CD14-positive monocyte (primary cell): Measurements from ENCODE around the gene IFRD1. TPM values are rescaled to one million over a fixed set of nuclear protein-coding genes. Genes with fewer than 3 reads are reported as not detected.
"Not testable (repeated sequence)": the region's sequence is repeated elsewhere in the genome, so short reads cannot be mapped to it uniquely, and the experiment has no call there.

Experiments
- DNase-seq, 3 donors: peaks; one replicate each; pipeline ENCODE4 v3.0.0-alpha.2; 2011 to 2022
- H2AFZ ChIP-seq: 2 replicates; pipeline ENCODE4 v1.6.0; 2012; ENCODE audit warnings: mild to moderate bottlenecking, low read depth, low read length, inconsistent platforms; ENCODE audit not compliant: insufficient read depth, poor library complexity, severe bottlenecking
- H3K27ac ChIP-seq, 2 donors: 1 replicate in 1 of 2; 2 replicates in 1 of 2; pipeline ENCODE4 v1.5.1; 2012 to 2013; ENCODE audit warnings: low read length in 2 of 2, control low read depth in 1 of 2, inconsistent platforms in 1 of 2, low read depth in 1 of 2, mild to moderate bottlenecking in 1 of 2
- H3K27me3 ChIP-seq, 2 donors: one replicate each; pipeline versions ENCODE4 v1.6.0 to v1.6.1; 2011 to 2013; ENCODE audit warnings: low read length in 2 of 2; ENCODE audit not compliant: control insufficient read depth in 2 of 2, insufficient read depth in 2 of 2
- H3K36me3 ChIP-seq, 2 donors: replicated peaks in 1 of 2; 1 replicate in 1 of 2; 2 replicates in 1 of 2; pipeline versions ENCODE4 v1.5.1 to v1.6.1; 2012 to 2013; ENCODE audit warnings: low read length in 2 of 2, control low read depth in 1 of 2, inconsistent platforms in 1 of 2, mild to moderate bottlenecking in 1 of 2; ENCODE audit not compliant: insufficient read depth in 2 of 2, control insufficient read depth in 1 of 2
- H3K4me1 ChIP-seq, 2 donors: 1 replicate in 1 of 2; 2 replicates in 1 of 2; pipeline versions ENCODE4 v1.5.1 to v1.6.1; 2012 to 2013; ENCODE audit warnings: low read length in 2 of 2, control low read depth in 1 of 2, inconsistent platforms in 1 of 2, mild to moderate bottlenecking in 1 of 2, moderate library complexity in 1 of 2; ENCODE audit not compliant: insufficient read depth in 2 of 2, control insufficient read depth in 1 of 2
- H3K4me2 ChIP-seq: replicated peaks from 2 replicates; pipeline ENCODE3; 2012; ENCODE audit warnings: low read length, moderate library complexity, mild to moderate bottlenecking; ENCODE audit not compliant: poor library complexity, severe bottlenecking; ENCODE audit errors: extremely low read depth
- H3K4me3 ChIP-seq, 3 experiments: fragments of 200-600 bp in 1 of 3; sonication (generic) in 1 of 3; replicated peaks in 1 of 3; 1 replicate in 2 of 3; 2 replicates in 1 of 3; pipeline ENCODE4 v1.5.1; 2011 to 2013; ENCODE audit warnings: low read length in 3 of 3, mild to moderate bottlenecking in 3 of 3, control low read depth in 2 of 3, low read depth in 2 of 3, inconsistent platforms in 1 of 3, moderate library complexity in 1 of 3
- H3K79me2 ChIP-seq: 2 replicates; pipeline ENCODE4 v1.6.0; 2012; ENCODE audit warnings: mild to moderate bottlenecking, control low read depth, inconsistent platforms, low read length, moderate library complexity; ENCODE audit not compliant: insufficient read depth
- H3K9ac ChIP-seq: 2 replicates; pipeline ENCODE4 v1.6.0; 2017; ENCODE audit warnings: low read length, mild to moderate bottlenecking; ENCODE audit not compliant: insufficient read depth, poor library complexity, severe bottlenecking
- H3K9me3 ChIP-seq, 2 donors: replicated peaks in 1 of 2; 1 replicate in 1 of 2; 2 replicates in 1 of 2; pipeline versions ENCODE4 v1.5.1 to v1.6.1; 2012 to 2013; ENCODE audit warnings: low read length in 2 of 2, control low read depth in 1 of 2; ENCODE audit not compliant: control insufficient read depth in 1 of 2, insufficient read depth in 1 of 2
- H4K20me1 ChIP-seq: 2 replicates; pipeline ENCODE4 v1.6.0; 2012; ENCODE audit warnings: mild to moderate bottlenecking, low read length, control low read depth, moderate library complexity; ENCODE audit not compliant: insufficient read depth
- H3K27ac Mint-ChIP-seq, 7 donors: one replicate each; pipeline ENCODE4 v1.8.0; 2020; ENCODE audit warnings: mild to moderate bottlenecking in 7 of 7, mixed read lengths in 7 of 7, moderate library complexity in 6 of 7, inconsistent platforms in 2 of 7
- H3K27me3 Mint-ChIP-seq, 3 donors: one replicate each; pipeline ENCODE4 v1.8.0; 2021 to 2022; ENCODE audit warnings: low read depth in 3 of 3, mild to moderate bottlenecking in 3 of 3, mixed read lengths in 3 of 3, moderate library complexity in 3 of 3, inconsistent platforms in 1 of 3
- H3K36me3 Mint-ChIP-seq, 2 donors: one replicate each; pipeline ENCODE4 v1.8.0; 2020; ENCODE audit warnings: mixed read lengths in 2 of 2, inconsistent platforms in 1 of 2, mild to moderate bottlenecking in 1 of 2
- H3K4me1 Mint-ChIP-seq: one replicate; pipeline ENCODE4 v1.8.0; 2020; ENCODE audit warnings: mild to moderate bottlenecking, mixed read lengths
- H3K4me3 Mint-ChIP-seq, 2 donors: one replicate each; pipeline ENCODE4 v1.8.0; 2020; ENCODE audit warnings: mild to moderate bottlenecking in 2 of 2, mixed read lengths in 2 of 2, moderate library complexity in 1 of 2
- H3K9me3 Mint-ChIP-seq, 7 donors: one replicate each; pipeline ENCODE4 v1.8.0; 2020 to 2022; ENCODE audit warnings: mixed read lengths in 7 of 7, mild to moderate bottlenecking in 6 of 7, moderate library complexity in 6 of 7, inconsistent platforms in 2 of 7
- WGBS: methylation state at CpG from one replicate; pipeline ENCODE4 v1.1.5; 2013; ENCODE audit warnings: missing lambda C conversion rate; ENCODE audit not compliant: insufficient coverage; 5-methylcytosine and 5-hydroxymethylcytosine counted together
- intact Hi-C, 2 donors: fragments of 100-400 bp; cut with micrococcal nuclease; formaldehyde crosslinking; loops; one replicate each; pipeline versions ENCODE4 v1.15.0 to v1.15.1; 2023
- polyA plus RNA-seq, 3 donors: library from polyadenylated mRNA; depleted of rRNA in 1 of 3; unstranded in 2 of 3; stranded (reverse) in 1 of 3; fragments of 300-500 nt in 2 of 3; fragments of >200 nt in 1 of 3; fragmentation: Illumina TruSeq in 2 of 3; gene quantifications; 1 replicate in 2 of 3; 2 replicates in 1 of 3; pipeline ENCODE4 v1.2.3, GENCODE V29; 2012 to 2021
- TF ChIP-seq, protein P1 (sequence below): fragments of 200-600 bp; IDR thresholded peaks from one replicate; pipeline ENCODE4 v1.8.0; 2022; ENCODE audit warnings: antibody characterized with exemption, mild to moderate bottlenecking

IFRD1 gene
- polyA plus RNA-seq, 3 donors: 13.6 to 81.6 (median 18.7) TPM

DNA sequence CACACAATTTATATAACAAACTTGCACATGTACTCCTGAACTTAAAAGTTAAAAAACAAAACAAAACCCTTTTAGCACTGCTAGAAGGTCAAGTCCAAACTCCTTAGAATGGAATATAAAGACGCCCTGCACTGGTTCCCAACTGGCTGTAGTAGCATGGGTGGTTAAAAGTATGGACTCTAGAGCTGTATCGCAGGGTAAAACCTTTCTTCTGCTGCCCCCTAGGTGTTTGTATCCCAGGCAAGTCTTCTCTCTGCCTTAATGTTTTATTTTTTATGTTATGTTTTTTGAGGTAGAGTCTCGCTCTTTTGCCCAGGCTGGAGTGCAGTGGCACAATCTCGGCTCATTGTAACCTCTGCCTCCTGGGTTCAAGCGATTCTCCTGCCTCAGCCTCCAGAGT, 65.7 kb downstream of the IFRD1 start:
- H3K4me3 Mint-ChIP-seq: no peak overlapping the region
- no peaks in the 10 kb centered on the region for H3K9me3 ChIP-seq
- H3K4me1 ChIP-seq: peaks cover under 1 to 1% of the 10 kb centered on the region in 2 donors
- H3K27ac ChIP-seq: no peak overlapping the region
- no peak for DNase-seq
- H3K27me3 Mint-ChIP-seq: peaks cover 0 to 5% (median 5%) of the 10 kb centered on the region in 3 donors
- no peaks in the 10 kb centered on the region for H3K36me3 ChIP-seq
- TF ChIP-seq, protein P1, sequence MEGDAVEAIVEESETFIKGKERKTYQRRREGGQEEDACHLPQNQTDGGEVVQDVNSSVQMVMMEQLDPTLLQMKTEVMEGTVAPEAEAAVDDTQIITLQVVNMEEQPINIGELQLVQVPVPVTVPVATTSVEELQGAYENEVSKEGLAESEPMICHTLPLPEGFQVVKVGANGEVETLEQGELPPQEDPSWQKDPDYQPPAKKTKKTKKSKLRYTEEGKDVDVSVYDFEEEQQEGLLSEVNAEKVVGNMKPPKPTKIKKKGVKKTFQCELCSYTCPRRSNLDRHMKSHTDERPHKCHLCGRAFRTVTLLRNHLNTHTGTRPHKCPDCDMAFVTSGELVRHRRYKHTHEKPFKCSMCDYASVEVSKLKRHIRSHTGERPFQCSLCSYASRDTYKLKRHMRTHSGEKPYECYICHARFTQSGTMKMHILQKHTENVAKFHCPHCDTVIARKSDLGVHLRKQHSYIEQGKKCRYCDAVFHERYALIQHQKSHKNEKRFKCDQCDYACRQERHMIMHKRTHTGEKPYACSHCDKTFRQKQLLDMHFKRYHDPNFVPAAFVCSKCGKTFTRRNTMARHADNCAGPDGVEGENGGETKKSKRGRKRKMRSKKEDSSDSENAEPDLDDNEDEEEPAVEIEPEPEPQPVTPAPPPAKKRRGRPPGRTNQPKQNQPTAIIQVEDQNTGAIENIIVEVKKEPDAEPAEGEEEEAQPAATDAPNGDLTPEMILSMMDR: no peak
- intact Hi-C loops: no loop called here
- H3K4me3 ChIP-seq: no peak overlapping the region
- H2AFZ ChIP-seq: no peak overlapping the region
- no peak overlapping the region for H3K27ac Mint-ChIP-seq
- no peaks in the 10 kb centered on the region for H3K79me2 ChIP-seq
- no peaks in the 10 kb centered on the region for H4K20me1 ChIP-seq
- H3K9ac ChIP-seq: no peak overlapping the region
- no peaks in the 10 kb centered on the region for H3K36me3 Mint-ChIP-seq
- H3K27me3 ChIP-seq: no peaks in the 10 kb centered on the region
- H3K9me3 Mint-ChIP-seq: peaks cover 0 to 3% (median 0%) of the 10 kb centered on the region in 7 donors
- no peak overlapping the region for H3K4me2 ChIP-seq
- 100% methylated on average over 2 of the region's 5 CpGs for WGBS
- no peaks in the 10 kb centered on the region for H3K4me1 Mint-ChIP-seq

DNA sequence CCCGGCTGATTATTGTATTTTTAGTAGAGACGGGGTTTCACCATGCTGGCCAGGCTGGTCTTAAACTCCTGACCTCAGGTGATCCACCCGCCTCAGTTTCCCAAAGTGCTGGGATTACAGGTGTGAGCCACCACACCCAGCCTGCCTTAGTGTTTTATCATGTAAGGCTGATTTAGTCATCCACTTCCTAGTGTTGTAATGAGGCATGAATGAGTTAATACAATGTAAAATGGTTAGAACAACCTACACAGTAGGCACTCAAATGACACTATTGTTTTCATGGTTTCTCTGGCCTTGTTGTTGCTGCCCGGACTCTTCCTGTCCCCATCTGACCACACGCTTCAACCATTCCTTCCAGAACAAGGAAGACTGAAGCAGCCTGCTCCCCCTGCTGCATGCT, 66.2 kb downstream of the IFRD1 start:
- H3K4me3 Mint-ChIP-seq, H3K9me3 ChIP-seq, H3K27ac ChIP-seq, H3K27me3 ChIP-seq, H3K4me1 ChIP-seq, H3K79me2 ChIP-seq, H3K27me3 Mint-ChIP-seq, H3K4me3 ChIP-seq, H4K20me1 ChIP-seq, H3K36me3 ChIP-seq, H3K4me2 ChIP-seq, intact Hi-C loops, H3K9me3 Mint-ChIP-seq, DNase-seq, H2AFZ ChIP-seq, H3K9ac ChIP-seq, H3K36me3 Mint-ChIP-seq, H3K4me1 Mint-ChIP-seq, H3K27ac Mint-ChIP-seq: not testable (repeated sequence)
- 74% methylated on average over 4 of the region's 5 CpGs for WGBS
